ENCODE data around the gene CLDN19.

GRCh38 chr1:42766741-42767509, 26.9 kb upstream of the CLDN19 start, which contains the start of the genes C1orf50 and P3H1:
- TF ChIP-seq POLR2AphosphoS5 (IDR thresholded peaks at IDR 0.05; ENCODE audit: low read depth, low read length), result peak; percentile 87; the same call in 1 of the 2 replicates
- TF ChIP-seq REST (IDR thresholded peaks at IDR 0.05; ENCODE audit: insufficient read depth in 1 of 2, low read depth in 2 of 2, low read length in 2 of 2), result no peak
- peak; percentile 84 for TF ChIP-seq TAF1 (IDR thresholded peaks at IDR 0.05; ENCODE audit: borderline replicate concordance, insufficient read depth, low read length)
- TF ChIP-seq SIN3A (IDR thresholded peaks at IDR 0.05; ENCODE audit: borderline replicate concordance, insufficient read depth, low read length), result 0 out of 2 replicates have a peak, but pooled peaks have one; percentile 35
- peak; percentile 43 for TF ChIP-seq FOXP2 (optimal IDR thresholded peaks at IDR 0.05; ENCODE audit: borderline replicate concordance, extremely low read depth, extremely low read length, insufficient read depth)
